ENCODE results near the gene FILIP1L.
A peak's percentile ranks its signal among the peaks of the same experiment; 100 is the strongest.

Gene FILIP1L

GRCh38 chr3:99867594-99868310, 246.5 kb downstream of the FILIP1L start:
- DNase-seq (ENCODE audit: low spot score): peak; percentile 17

- DNase-seq (ENCODE audit: low spot score): no peak
Measured at GRCh38 chr3:99866261-99866761, 248.0 kb downstream of the FILIP1L start.

GRCh38 chr3:99865321-99865720, 249.0 kb downstream of the FILIP1L start:
- DNase-seq (ENCODE audit: low spot score): no peak

- DNase-seq (ENCODE audit: low spot score): no peak
Measured at GRCh38 chr3:99864289-99864688, 250.0 kb downstream of the FILIP1L start.

- DNase-seq (ENCODE audit: low spot score): no peak
Measured at GRCh38 chr3:99863588-99863987, 250.7 kb downstream of the FILIP1L start.

- DNase-seq (ENCODE audit: low spot score): no peak
Measured at GRCh38 chr3:99863002-99863401, 251.3 kb downstream of the FILIP1L start.

- DNase-seq (ENCODE audit: low spot score): no peak
Measured at GRCh38 chr3:99862208-99862607, 252.1 kb downstream of the FILIP1L start.

- no peak for DNase-seq (ENCODE audit: low spot score)
Measured at GRCh38 chr3:99861216-99861615, 253.1 kb downstream of the FILIP1L start.

- no peak for DNase-seq (ENCODE audit: low spot score)
Measured at GRCh38 chr3:99859825-99860224, 254.5 kb downstream of the FILIP1L start.

- no peak for DNase-seq (ENCODE audit: low spot score)
Measured at GRCh38 chr3:99858469-99858868, 255.8 kb downstream of the FILIP1L start.

GRCh38 chr3:99857278-99857677, 257.0 kb downstream of the FILIP1L start:
- DNase-seq (ENCODE audit: low spot score): no peak

- DNase-seq (ENCODE audit: low spot score): no peak
Measured at GRCh38 chr3:99856437-99857220, 257.7 kb downstream of the FILIP1L start.

- no peak for DNase-seq (ENCODE audit: low spot score)
Measured at GRCh38 chr3:99855900-99856299, 258.4 kb downstream of the FILIP1L start.

GRCh38 chr3:99854756-99855298, 259.5 kb downstream of the FILIP1L start:
- DNase-seq (ENCODE audit: low spot score): no peak

GRCh38 chr3:99852851-99853250, 261.4 kb downstream of the FILIP1L start:
- DNase-seq (ENCODE audit: low spot score): no peak

GRCh38 chr3:99851955-99852354, 262.3 kb downstream of the FILIP1L start:
- DNase-seq (ENCODE audit: low spot score): no peak

GRCh38 chr3:99850608-99851007, 263.7 kb downstream of the FILIP1L start:
- DNase-seq (ENCODE audit: low spot score): no peak

- DNase-seq (ENCODE audit: low spot score): no peak
Measured at GRCh38 chr3:99848433-99848832, 265.9 kb downstream of the FILIP1L start.

GRCh38 chr3:99846477-99847160, 267.7 kb downstream of the FILIP1L start:
- DNase-seq (ENCODE audit: low spot score): no peak

GRCh38 chr3:99845999-99846398, 268.3 kb downstream of the FILIP1L start:
- no peak for DNase-seq (ENCODE audit: low spot score)

GRCh38 chr3:99845331-99845730, 269.0 kb downstream of the FILIP1L start:
- no peak for DNase-seq (ENCODE audit: low spot score)

- DNase-seq (ENCODE audit: low spot score): no peak
Measured at GRCh38 chr3:99843590-99844258, 270.6 kb downstream of the FILIP1L start.

All from CD4-positive, alpha-beta T cell treated with Interleukin-2 at 100 ng/mL for 4 hours (primary cell).